Stimulated activated naive B cell treated with anti-CD40 and anti-IgM and Interleukin-4, amounts not matched to agents 10 μg/mL and 1 μg/mL and 100 μg/mL, for 72 hours (primary cell): ENCODE measurements around the gene NOD2.
A peak's percentile ranks its signal among the peaks of the same experiment; 100 is the strongest.

Experiments used
- ATAC-seq, 2 donors: fragments of 150-1000 bp; cut with Tn5 transposase; replicated peaks; 2 replicates each; pipeline ENCODE4 v1.10.0; 2021; ENCODE audit warnings: moderate library complexity in 1 of 2
- DNase-seq: peaks from one replicate; pipeline ENCODE4 v3.0.0; 2021
- H3K27ac Mint-ChIP-seq: one replicate; pipeline ENCODE4 v1.8.0; 2022; ENCODE audit warnings: mild to moderate bottlenecking, mixed read lengths
- H3K27me3 Mint-ChIP-seq, 2 donors: one replicate each; pipeline ENCODE4 v1.8.0; 2022; ENCODE audit warnings: mixed read lengths in 2 of 2
- H3K36me3 Mint-ChIP-seq, 2 donors: one replicate each; pipeline ENCODE4 v1.8.0; 2022; ENCODE audit warnings: mixed read lengths in 2 of 2, mild to moderate bottlenecking in 1 of 2
- H3K4me1 Mint-ChIP-seq, 2 donors: one replicate each; pipeline ENCODE4 v1.8.0; 2022; ENCODE audit warnings: mixed read lengths in 2 of 2, mild to moderate bottlenecking in 1 of 2
- H3K4me3 Mint-ChIP-seq, 2 donors: one replicate each; pipeline ENCODE4 v1.8.0; 2022; ENCODE audit warnings: mild to moderate bottlenecking in 2 of 2, mixed read lengths in 2 of 2, moderate library complexity in 1 of 2
- H3K9me3 Mint-ChIP-seq, 2 donors: one replicate each; pipeline ENCODE4 v1.8.0; 2022; ENCODE audit warnings: mixed read lengths in 2 of 2, mild to moderate bottlenecking in 1 of 2

The NOD2 gene

DNA sequence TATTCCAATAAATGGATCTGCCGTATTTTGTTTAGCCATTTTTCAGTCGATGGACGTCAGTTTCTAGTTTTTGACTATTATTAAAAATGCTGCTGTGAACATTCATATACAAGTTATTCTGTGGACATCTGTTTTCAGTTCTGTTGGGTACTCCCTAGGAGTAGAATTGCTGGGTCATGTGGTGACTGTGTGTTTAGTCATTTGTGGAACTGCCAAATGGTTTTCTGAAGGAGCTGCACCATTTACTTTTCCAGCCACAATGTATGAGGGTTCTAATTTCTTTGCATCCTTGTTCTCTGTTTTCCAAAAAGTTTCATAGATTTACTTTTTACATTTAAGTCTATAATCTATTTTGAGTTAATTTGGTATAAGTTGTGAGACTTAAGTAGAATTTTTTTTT, 78.0 kb downstream of the NOD2 start:
- no peaks in the 10 kb centered on the region for H3K27me3 Mint-ChIP-seq
- H3K36me3 Mint-ChIP-seq = peaks cover 41 to 63% of the 10 kb centered on the region in 2 donors
- ATAC-seq = no peak
- DNase-seq = no peak
- peaks cover 17 to 30% of the 10 kb centered on the region in 2 donors for H3K4me1 Mint-ChIP-seq
- no peak overlapping the region for H3K4me3 Mint-ChIP-seq
- H3K27ac Mint-ChIP-seq = no peak overlapping the region
- peaks cover 6 to 15% of the 10 kb centered on the region in 2 donors for H3K9me3 Mint-ChIP-seq

DNA sequence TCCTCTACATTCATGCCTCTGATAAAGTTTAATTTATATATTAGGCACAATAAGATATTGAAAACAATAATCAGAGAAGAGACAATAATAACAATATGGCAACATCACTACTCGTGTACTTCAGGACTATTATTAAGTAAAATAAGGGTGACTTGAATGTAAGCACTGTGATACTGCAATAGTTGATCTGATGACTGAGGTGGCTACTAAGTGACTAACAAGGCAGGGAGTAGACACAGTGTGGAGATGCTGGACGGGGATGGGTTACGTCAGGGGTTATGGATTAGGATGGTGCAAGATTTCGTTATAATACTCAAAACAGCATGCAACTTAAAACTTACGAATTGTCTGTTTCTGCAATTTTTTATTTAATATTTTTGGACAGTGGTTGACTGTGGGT, 81.0 kb downstream of the NOD2 start:
- Mint-ChIP-seq H3K27me3 (no peaks in the 10 kb centered on the region), H3K4me3 (no peak overlapping the region), H3K9me3 (peaks cover 0 to 4% of the 10 kb centered on the region in 2 donors), H3K27ac (no peak overlapping the region), H3K4me1 (peaks cover 11 to 16% of the 10 kb centered on the region in 2 donors), H3K36me3 (peaks cover 34 to 52% of the 10 kb centered on the region in 2 donors)
- DNase-seq (no peak), ATAC-seq (no peak)

DNA sequence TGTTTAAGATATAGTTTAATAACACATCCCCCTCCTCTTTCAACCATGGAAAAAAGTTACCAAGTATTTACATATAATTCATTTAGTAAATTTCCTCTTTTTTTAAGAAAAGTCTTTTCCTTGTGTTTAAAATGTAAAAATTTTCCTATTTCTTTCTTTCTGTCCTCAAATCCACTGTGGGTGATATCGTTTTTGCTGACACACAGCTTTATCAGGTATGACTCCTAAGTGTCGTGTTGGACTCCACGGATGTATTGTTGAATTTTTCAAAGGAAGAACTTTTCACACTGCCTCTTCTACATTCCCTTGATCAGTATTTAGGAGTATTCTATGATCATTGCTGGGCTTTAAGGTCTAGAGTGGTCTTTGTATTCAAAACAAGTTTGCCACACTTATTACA, 81.6 kb downstream of the NOD2 start:
- no peak overlapping the region for H3K27ac Mint-ChIP-seq
- H3K9me3 Mint-ChIP-seq = no peaks in the 10 kb centered on the region
- no peak overlapping the region for H3K4me3 Mint-ChIP-seq
- DNase-seq (no peak), ATAC-seq (no peak)
- H3K4me1 Mint-ChIP-seq = peaks cover 8 to 16% of the 10 kb centered on the region in 2 donors
- H3K36me3 Mint-ChIP-seq = peaks cover 36 to 52% of the 10 kb centered on the region in 2 donors
- no peaks in the 10 kb centered on the region for H3K27me3 Mint-ChIP-seq

DNA sequence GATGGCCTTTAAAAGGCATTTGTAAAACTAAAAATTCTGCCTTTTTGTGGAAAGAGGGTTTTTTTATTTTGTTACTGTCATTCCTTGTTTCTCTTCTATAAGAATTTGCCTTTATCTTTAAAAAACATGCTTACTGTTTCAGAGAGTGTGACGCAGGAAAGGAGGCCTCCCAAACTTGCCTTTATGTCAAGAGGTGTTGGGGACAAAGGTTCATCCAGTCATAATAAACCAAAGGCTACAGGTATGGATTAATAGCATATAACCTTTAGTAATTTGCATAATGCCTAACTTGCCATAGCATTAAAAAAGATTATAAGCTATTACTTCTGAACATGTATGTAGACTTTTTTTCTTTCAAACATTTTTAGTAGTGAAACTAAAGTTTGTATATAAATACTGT, 82.6 kb downstream of the NOD2 start:
- Mint-ChIP-seq H3K4me3 (no peak overlapping the region), H3K9me3 (no peaks in the 10 kb centered on the region), H3K4me1 (peaks cover 8 to 16% of the 10 kb centered on the region in 2 donors), H3K27me3 (no peaks in the 10 kb centered on the region), H3K36me3 (peaks cover 33 to 50% of the 10 kb centered on the region in 2 donors), H3K27ac (no peak overlapping the region)
- DNase-seq (no peak), ATAC-seq (no peak)

DNA sequence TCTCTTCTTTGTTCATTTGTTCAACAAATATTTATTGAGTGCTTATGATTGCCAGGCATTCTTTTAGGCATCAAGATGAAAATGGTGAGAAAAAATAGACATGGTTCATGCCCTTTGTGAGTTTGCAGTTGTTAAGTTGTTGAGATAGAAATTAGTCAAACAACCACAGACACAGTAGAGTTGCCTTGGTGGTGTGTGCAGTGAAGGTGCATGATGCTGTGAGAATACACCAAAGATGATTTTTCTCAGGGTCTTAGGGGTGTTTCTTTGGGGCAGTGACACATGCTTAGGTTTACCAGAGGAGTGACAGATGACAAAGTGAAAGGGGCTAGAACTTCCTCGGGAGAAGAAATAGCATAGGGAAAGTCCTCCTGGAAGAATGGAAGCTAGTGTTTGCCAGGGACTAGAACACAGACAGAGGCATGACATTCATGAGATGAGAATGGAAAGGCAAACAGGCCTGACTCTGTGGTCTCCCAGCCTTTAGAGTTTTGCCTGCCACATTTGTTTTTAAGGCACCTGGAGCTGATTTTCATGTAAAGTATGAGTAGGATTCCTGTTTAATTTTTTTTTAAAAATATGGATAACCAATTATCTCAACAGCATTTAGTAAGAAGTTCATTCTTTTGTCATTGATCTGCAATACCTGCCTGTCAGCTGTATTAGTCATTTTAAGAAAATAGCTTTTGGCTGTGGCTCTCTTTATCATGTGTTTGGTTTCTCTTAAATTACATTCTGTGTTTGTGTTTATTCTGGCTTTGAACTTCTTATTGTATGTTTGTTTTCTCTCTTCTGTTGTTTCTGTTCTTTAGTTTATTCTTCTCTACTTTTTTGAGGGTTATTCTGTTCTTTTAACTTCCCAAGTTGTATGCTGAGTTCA, 85.1 kb downstream of the NOD2 start:
- Mint-ChIP-seq H3K9me3 (no peaks in the 10 kb centered on the region), H3K36me3 (peaks cover 35 to 48% of the 10 kb centered on the region in 2 donors), H3K4me3 (no peak overlapping the region), H3K4me1 (peaks cover 4 to 11% of the 10 kb centered on the region in 2 donors), H3K27ac (no peak overlapping the region), H3K27me3 (no peaks in the 10 kb centered on the region)
- no peak for DNase-seq
- no peak for ATAC-seq

DNA sequence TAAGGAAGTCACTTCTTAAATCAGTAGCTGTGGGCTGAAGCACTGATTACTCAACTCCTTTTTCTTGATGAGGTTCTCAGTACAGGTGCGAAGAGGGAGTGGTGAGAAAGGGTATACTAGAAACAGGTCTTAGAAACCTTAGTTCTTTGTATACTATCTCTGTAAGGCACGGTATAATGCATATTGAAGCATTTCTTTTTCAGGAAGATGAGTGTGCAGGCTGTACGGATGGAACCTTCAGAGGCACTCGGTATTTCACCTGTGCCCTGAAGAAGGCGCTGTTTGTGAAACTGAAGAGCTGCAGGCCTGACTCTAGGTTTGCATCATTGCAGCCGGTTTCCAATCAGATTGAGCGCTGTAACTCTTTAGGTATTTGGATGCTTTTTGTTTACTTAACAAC, 87.6 kb downstream of the NOD2 start:
- H3K4me3 Mint-ChIP-seq = no peak overlapping the region

DNA sequence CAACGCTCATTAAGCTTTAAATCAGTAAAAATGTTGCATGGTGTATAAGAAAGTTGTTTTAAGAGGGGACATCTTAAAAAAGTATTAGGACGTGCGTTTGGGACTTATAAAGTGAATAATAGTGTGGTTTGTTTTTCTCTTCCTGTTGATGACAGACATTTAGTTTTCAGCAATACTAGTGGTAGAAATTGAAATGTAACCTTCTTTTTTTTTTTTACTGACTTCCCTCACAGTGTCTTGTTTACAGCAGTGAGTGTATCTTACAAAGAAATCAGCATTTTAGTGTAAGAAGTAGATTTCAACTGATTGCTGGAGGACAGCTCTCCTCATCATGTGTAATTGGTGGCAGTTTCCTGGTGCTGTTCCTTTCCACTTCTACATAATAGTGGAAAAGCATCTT, 88.1 kb downstream of the NOD2 start:
- Mint-ChIP-seq H3K36me3 (peaks cover 39 to 57% of the 10 kb centered on the region in 2 donors), H3K4me3 (no peak overlapping the region), H3K27me3 (no peaks in the 10 kb centered on the region), H3K27ac (peak overlapping the region; percentile 42), H3K9me3 (no peaks in the 10 kb centered on the region), H3K4me1 (no peaks in the 10 kb centered on the region)
- no peak for DNase-seq
- no peak for ATAC-seq

More for the DNA sequence above, 87.6 kb downstream of the NOD2 start:
- Mint-ChIP-seq H3K9me3 (no peaks in the 10 kb centered on the region), H3K27ac (no peak overlapping the region), H3K36me3 (peaks cover 35 to 53% of the 10 kb centered on the region in 2 donors), H3K4me1 (no peaks in the 10 kb centered on the region), H3K27me3 (no peaks in the 10 kb centered on the region)
- DNase-seq = no peak
- ATAC-seq = no peak
